Measurements from ENCODE around the gene SCAMP3.

Gene SCAMP3

GRCh38 chr1:155301342-155301841 is 39.2 kb upstream of the SCAMP3 start, which contains the start of gene PKLR:
TSS of gene PKLR (minus strand) at chr1:155301438. CDS start at chr1:155301395, 43 bp downstream.
- peaks cover 6% of the 10 kb centered on the region for H3K4me1 ChIP-seq (ENCODE audit: insufficient read depth, low read length, poor library complexity, severe bottlenecking)
- H3K4me2 ChIP-seq (ENCODE audit: low read depth, low read length, poor library complexity, severe bottlenecking): no peak within 1 kb of the TSS
- no peaks in the 10 kb centered on the region for H3F3A ChIP-seq (ENCODE audit: low read depth)
- H3K4me3 ChIP-seq (ENCODE audit: low read length, poor library complexity, severe bottlenecking): no peak within 1 kb of the TSS
- H3K9ac ChIP-seq (ENCODE audit: low read depth, low read length, poor library complexity, severe bottlenecking): no peak within 1 kb of the TSS
- TF ChIP-seq CTCF (conservative IDR thresholded peaks at IDR 0.05; ENCODE audit: low read length): no peak
- TF ChIP-seq EZH2phosphoT487 (IDR thresholded peaks at IDR 0.05; ENCODE audit: borderline replicate concordance): no peak
- no peaks in the 10 kb centered on the region for H4K20me1 ChIP-seq (ENCODE audit: insufficient read depth, low read length, poor library complexity, severe bottlenecking)
- H3K9me3 ChIP-seq (ENCODE audit: insufficient read depth, low read depth, low read length): no peaks in the 10 kb centered on the region
- no peak within 1 kb of the TSS for H2AFZ ChIP-seq (ENCODE audit: low read length)
- H3K36me3 ChIP-seq (ENCODE audit: insufficient read depth, low read length): no peaks in the 10 kb centered on the region
- no peaks in the 10 kb centered on the region for H3K9me2 ChIP-seq (replicated peaks; ENCODE audit: low read depth, low read length)
- H3K79me2 ChIP-seq (ENCODE audit: insufficient read depth, low read length): no peaks in the 10 kb centered on the region
- H3K27me3 ChIP-seq (ENCODE audit: insufficient read depth, low read length, poor library complexity, severe bottlenecking): no peaks in the 10 kb centered on the region

GRCh38 chr1:155300553-155301329 is 38.6 kb upstream of the SCAMP3 start:
- Histone ChIP-seq H3K9me3 (ENCODE audit: insufficient read depth, low read depth, low read length) (no peaks in the 10 kb centered on the region), H3K4me3 (ENCODE audit: low read length, poor library complexity, severe bottlenecking) (no peak overlapping the region), H2AFZ (ENCODE audit: low read length) (no peak overlapping the region), H3K4me1 (ENCODE audit: insufficient read depth, low read length, poor library complexity, severe bottlenecking) (no peaks in the 10 kb centered on the region), H3K27me3 (ENCODE audit: insufficient read depth, low read length, poor library complexity, severe bottlenecking) (no peaks in the 10 kb centered on the region), H4K20me1 (ENCODE audit: insufficient read depth, low read length, poor library complexity, severe bottlenecking) (no peaks in the 10 kb centered on the region), H3K4me2 (ENCODE audit: low read depth, low read length, poor library complexity, severe bottlenecking) (no peak overlapping the region), H3K79me2 (ENCODE audit: insufficient read depth, low read length) (no peaks in the 10 kb centered on the region), H3K9ac (ENCODE audit: low read depth, low read length, poor library complexity, severe bottlenecking) (no peak overlapping the region), H3K36me3 (ENCODE audit: insufficient read depth, low read length) (no peaks in the 10 kb centered on the region), H3K9me2 (replicated peaks; ENCODE audit: low read depth, low read length) (no peaks in the 10 kb centered on the region), H3F3A (ENCODE audit: low read depth) (no peaks in the 10 kb centered on the region)
- TF ChIP-seq EZH2phosphoT487 (IDR thresholded peaks at IDR 0.05; ENCODE audit: borderline replicate concordance): no peak
- no peak for TF ChIP-seq CTCF (conservative IDR thresholded peaks at IDR 0.05; ENCODE audit: low read length)

GRCh38 chr1:155300024-155300423 is 37.9 kb upstream of the SCAMP3 start:
- Histone ChIP-seq H2AFZ (ENCODE audit: low read length) (no peak overlapping the region), H3F3A (ENCODE audit: low read depth) (no peaks in the 10 kb centered on the region), H3K4me1 (ENCODE audit: insufficient read depth, low read length, poor library complexity, severe bottlenecking) (no peaks in the 10 kb centered on the region), H3K36me3 (ENCODE audit: insufficient read depth, low read length) (no peaks in the 10 kb centered on the region), H3K9ac (ENCODE audit: low read depth, low read length, poor library complexity, severe bottlenecking) (no peak overlapping the region), H3K9me2 (replicated peaks; ENCODE audit: low read depth, low read length) (no peaks in the 10 kb centered on the region), H3K27me3 (ENCODE audit: insufficient read depth, low read length, poor library complexity, severe bottlenecking) (no peaks in the 10 kb centered on the region), H4K20me1 (ENCODE audit: insufficient read depth, low read length, poor library complexity, severe bottlenecking) (no peaks in the 10 kb centered on the region), H3K4me2 (ENCODE audit: low read depth, low read length, poor library complexity, severe bottlenecking) (no peak overlapping the region), H3K4me3 (ENCODE audit: low read length, poor library complexity, severe bottlenecking) (no peak overlapping the region), H3K9me3 (ENCODE audit: insufficient read depth, low read depth, low read length) (no peaks in the 10 kb centered on the region), H3K79me2 (ENCODE audit: insufficient read depth, low read length) (no peaks in the 10 kb centered on the region)
- TF ChIP-seq CTCF (conservative IDR thresholded peaks at IDR 0.05; ENCODE audit: low read length): no peak
- TF ChIP-seq EZH2phosphoT487 (IDR thresholded peaks at IDR 0.05; ENCODE audit: borderline replicate concordance): no peak

All from Loucy (cell line).